H1 (cell line): Measurements from ENCODE around the gene RHBDF1. TPM values are rescaled to one million over a fixed set of nuclear protein-coding genes. Genes with fewer than 3 reads are reported as not detected.

Experiments
- CTCF ChIA-PET: fragments of 300-600 bp; sonication (Branson Sonifier 250); formaldehyde crosslinking; loops from one replicate; lab custom pipeline; 2021; ENCODE audit not compliant: partially characterized antibody; lab: Charles Lee
- POLR2A ChIA-PET: fragments of 300-600 bp; sonication (Branson Sonifier 250); formaldehyde crosslinking; loops from one replicate; lab custom pipeline; 2021; ENCODE audit warnings: inconsistent platforms; ENCODE audit not compliant: partially characterized antibody; lab: Charles Lee
- DNase-seq, 2 experiments: peaks; one replicate each; pipeline versions ENCODE4 v3.0.0 to v3.0.0-alpha.2; 2010 to 2022; ENCODE audit warnings: low spot score in 2 of 2, low read depth in 1 of 2, mixed read lengths in 1 of 2
- FAIRE-seq: peaks from 2 replicates; lab custom pipeline; 2011; peaks lifted over from hg19 to GRCh38; lab: Jason Lieb, UNC
- H2AFZ ChIP-seq: 2 replicates; pipeline ENCODE4 v1.8.1; 2012; ENCODE audit warnings: low read length, inconsistent platforms
- H2AK5ac ChIP-seq: 2 replicates; pipeline ENCODE4 v1.6.1; 2013; ENCODE audit warnings: low read depth, low read length
- H2BK120ac ChIP-seq: replicated peaks from 2 replicates; pipeline ENCODE3; 2013; ENCODE audit warnings: low read depth, low read length, inconsistent platforms
- H2BK12ac ChIP-seq: 2 replicates; pipeline ENCODE4 v1.6.1; 2013; ENCODE audit warnings: low read depth, low read length
- H2BK15ac ChIP-seq: 2 replicates; pipeline ENCODE4 v1.6.1; 2013; ENCODE audit warnings: low read length
- H2BK20ac ChIP-seq: 2 replicates; pipeline ENCODE4 v1.6.1; 2013; ENCODE audit warnings: low read length
- H2BK5ac ChIP-seq: 2 replicates; pipeline ENCODE4 v1.6.1; 2013; ENCODE audit warnings: low read depth, low read length
- H3K14ac ChIP-seq: 2 replicates; pipeline ENCODE4 v1.6.1; 2013; ENCODE audit warnings: inconsistent platforms; ENCODE audit not compliant: insufficient read length
- H3K18ac ChIP-seq: 2 replicates; pipeline ENCODE4 v1.6.1; 2013; ENCODE audit warnings: low read length; ENCODE audit errors: extremely low read depth
- H3K23ac ChIP-seq: 2 replicates; pipeline ENCODE4 v1.6.1; 2013; ENCODE audit warnings: inconsistent platforms; ENCODE audit not compliant: insufficient read length
- H3K23me2 ChIP-seq: 2 replicates; pipeline ENCODE4 v1.6.1; 2013; ENCODE audit warnings: low read depth, low read length
- H3K27ac ChIP-seq: 2 replicates; pipeline ENCODE4 v1.6.1; 2011; ENCODE audit warnings: low read depth, low read length, inconsistent platforms
- H3K27me3 ChIP-seq, 4 experiments: replicated peaks in 1 of 4; 1 replicate in 1 of 4; 2 replicates in 3 of 4; pipeline versions ENCODE4 v1.6.1 to v1.8.1; 2011 to 2013; ENCODE audit warnings: low read length in 3 of 4, mild to moderate bottlenecking in 3 of 4, inconsistent platforms in 2 of 4, mixed read lengths in 2 of 4, moderate library complexity in 1 of 4; ENCODE audit not compliant: control insufficient read depth in 3 of 4, insufficient read depth in 3 of 4; ENCODE audit errors: extremely low read depth in 1 of 4
- H3K36me3 ChIP-seq, 4 experiments: 2 replicates each; pipeline versions ENCODE4 v1.6.1 to v1.8.1; 2011 to 2013; ENCODE audit warnings: mild to moderate bottlenecking in 4 of 4, low read length in 3 of 4, moderate library complexity in 2 of 4, control low read depth in 1 of 4, inconsistent platforms in 1 of 4; ENCODE audit not compliant: insufficient read depth in 4 of 4, control insufficient read depth in 2 of 4
- H3K4ac ChIP-seq: replicated peaks from 2 replicates; pipeline ENCODE3; 2013; ENCODE audit warnings: low read length, low read depth, mixed read lengths, inconsistent platforms; ENCODE audit not compliant: insufficient read length
- H3K4me1 ChIP-seq, 4 experiments: replicated peaks in 1 of 4; 1 replicate in 1 of 4; 2 replicates in 3 of 4; pipeline versions ENCODE4 v1.6.1 to v1.8.1; 2011 to 2013; ENCODE audit warnings: low read length in 3 of 4, inconsistent platforms in 2 of 4, mixed read lengths in 1 of 4; ENCODE audit not compliant: insufficient read depth in 4 of 4, control insufficient read depth in 3 of 4
- H3K4me2 ChIP-seq, 2 experiments: 2 replicates each; pipeline versions ENCODE4 v1.6.1 to v1.8.1; 2011 to 2013; ENCODE audit warnings: low read depth in 2 of 2, low read length in 2 of 2, control low read depth in 1 of 2, inconsistent platforms in 1 of 2, mild to moderate bottlenecking in 1 of 2; ENCODE audit not compliant: insufficient read depth in 1 of 2
- H3K4me3 ChIP-seq, 4 experiments: fragments of 200-600, 300-600 bp in 1 of 4; sonication (generic), shearing (Covaris generic), sonication (Bioruptor Twin) in 1 of 4; 2 replicates each; pipeline versions ENCODE4 v1.5.1 to v1.8.1; 2011 to 2016; ENCODE audit warnings: low read length in 4 of 4, low read depth in 3 of 4, control low read depth in 2 of 4, inconsistent platforms in 2 of 4, mild to moderate bottlenecking in 2 of 4, mixed read lengths in 1 of 4, moderate library complexity in 1 of 4; ENCODE audit not compliant: insufficient read depth in 2 of 4; ENCODE audit errors: extremely low read depth in 1 of 4
- H3K56ac ChIP-seq: replicated peaks from 2 replicates; pipeline ENCODE3; 2013; ENCODE audit warnings: low read depth, mild to moderate bottlenecking, mixed read lengths, low read length, inconsistent platforms; ENCODE audit not compliant: insufficient read length
- H3K79me1 ChIP-seq: 2 replicates; pipeline ENCODE4 v1.6.1; 2013; ENCODE audit warnings: low read depth, low read length, control low read depth
- H3K79me2 ChIP-seq, 2 experiments: 2 replicates each; pipeline versions ENCODE4 v1.6.1 to v1.8.1; 2012 to 2013; ENCODE audit warnings: low read length in 2 of 2, mild to moderate bottlenecking in 2 of 2, inconsistent platforms in 1 of 2; ENCODE audit not compliant: insufficient read depth in 2 of 2, control insufficient read depth in 1 of 2
- H3K9ac ChIP-seq, 4 experiments: replicated peaks in 1 of 4; 1 replicate in 1 of 4; 2 replicates in 3 of 4; pipeline versions ENCODE4 v1.6.1 to v1.8.1; 2011 to 2013; ENCODE audit warnings: low read depth in 3 of 4, low read length in 3 of 4, control low read depth in 2 of 4, mild to moderate bottlenecking in 2 of 4, moderate library complexity in 2 of 4, inconsistent platforms in 1 of 4; ENCODE audit errors: extremely low read depth in 1 of 4
- H3K9me3 ChIP-seq, 2 experiments: 2 replicates each; pipeline versions ENCODE4 v1.6.1 to v1.8.1; 2012 to 2013; ENCODE audit warnings: mild to moderate bottlenecking in 2 of 2, moderate library complexity in 2 of 2, control low read depth in 1 of 2, inconsistent platforms in 1 of 2, low read depth in 1 of 2, low read length in 1 of 2, mixed read lengths in 1 of 2; ENCODE audit not compliant: insufficient read depth in 2 of 2
- H4K20me1 ChIP-seq, 2 experiments: replicated peaks in 1 of 2; 2 replicates each; pipeline versions ENCODE3 to v1.8.1; 2011 to 2013; ENCODE audit warnings: inconsistent platforms in 2 of 2, low read length in 2 of 2, mild to moderate bottlenecking in 1 of 2; ENCODE audit not compliant: insufficient read depth in 2 of 2, control insufficient read depth in 1 of 2
- H4K5ac ChIP-seq: 2 replicates; pipeline ENCODE4 v1.6.1; 2013; ENCODE audit warnings: low read length, low read depth, mixed read lengths, inconsistent platforms; ENCODE audit not compliant: insufficient read length
- H4K8ac ChIP-seq: 2 replicates; pipeline ENCODE4 v1.8.0; 2013; ENCODE audit warnings: mild to moderate bottlenecking, moderate library complexity, low read length, inconsistent platforms; ENCODE audit not compliant: insufficient read depth; ENCODE audit errors: extremely low read depth
- H4K91ac ChIP-seq: replicated peaks from 2 replicates; pipeline ENCODE3; 2013; ENCODE audit warnings: low read length, mixed read lengths, inconsistent platforms; ENCODE audit not compliant: insufficient read length
- ASH2L ChIP-seq: fragments of 200-600, 300-600 bp; sonication (generic); IDR thresholded peaks from one replicate; pipeline ENCODE4 v1.7.1; 2017; ENCODE audit warnings: low read length
- BCL11A ChIP-seq, 2 experiments: IDR thresholded peaks; one replicate each; pipeline ENCODE4 v1.6.1; 2011; ENCODE audit warnings: low read depth in 2 of 2, low read length in 2 of 2, mild to moderate bottlenecking in 2 of 2
- E2F6 ChIP-seq: IDR thresholded peaks from 2 replicates; pipeline ENCODE4 v1.6.1; 2012; ENCODE audit warnings: inconsistent platforms
- KDM4A ChIP-seq: IDR thresholded peaks from one replicate; pipeline ENCODE4 v1.7.1; 2012; ENCODE audit warnings: low read depth, mild to moderate bottlenecking, moderate library complexity, low read length, inconsistent platforms; ENCODE audit not compliant: severe bottlenecking
- KDM5A ChIP-seq: fragments of 200-600 bp; IDR thresholded peaks from 2 replicates; pipeline ENCODE4 v1.7.1; 2012; ENCODE audit warnings: mild to moderate bottlenecking, low read length, inconsistent platforms, mixed read lengths
- MAFK ChIP-seq: IDR thresholded peaks from 2 replicates; pipeline ENCODE4 v1.6.1; 2012; ENCODE audit warnings: low read depth, mild to moderate bottlenecking, improper control_type of control experiment, low read length
- NANOG ChIP-seq: IDR thresholded peaks from 2 replicates; pipeline ENCODE4 v1.6.1; 2011; ENCODE audit warnings: low read length, low read depth, mild to moderate bottlenecking, inconsistent platforms; ENCODE audit not compliant: insufficient read depth, poor library complexity, severe bottlenecking
- RAD21 ChIP-seq, 2 experiments: IDR thresholded peaks in 1 of 2; conservative IDR thresholded peaks in 1 of 2; 2 replicates each; pipeline ENCODE4 v1.6.1; 2011; ENCODE audit warnings: low read depth in 2 of 2, low read length in 2 of 2, improper control_type of control experiment in 1 of 2, inconsistent platforms in 1 of 2, mild to moderate bottlenecking in 1 of 2, moderate library complexity in 1 of 2
- RBBP5 ChIP-seq: IDR thresholded peaks from 2 replicates; pipeline ENCODE4 v1.7.1; 2012; ENCODE audit warnings: low read depth, mild to moderate bottlenecking, inconsistent platforms, low read length, moderate library complexity, borderline replicate concordance
- SIX5 ChIP-seq: IDR thresholded peaks from 2 replicates; pipeline ENCODE4 v1.6.1; 2011; ENCODE audit warnings: mild to moderate bottlenecking, low read depth, low read length
- SP1 ChIP-seq: IDR thresholded peaks from 2 replicates; pipeline ENCODE4 v1.6.1; 2011; ENCODE audit warnings: low read depth, low read length
- SRF ChIP-seq: IDR thresholded peaks from 2 replicates; pipeline ENCODE4 v1.6.1; 2011; ENCODE audit warnings: mild to moderate bottlenecking, low read depth, low read length, moderate library complexity
- ZNF274 ChIP-seq: IDR thresholded peaks from 2 replicates; pipeline ENCODE4 v1.7.0; 2012; ENCODE audit warnings: low read length, borderline replicate concordance; ENCODE audit errors: extremely low read depth
- WGBS, 2 experiments: shearing (Covaris generic) in 1 of 2; methylation state at CpG; one replicate each; pipeline versions ENCODE4 v1.1.6 to v1.1.7; 2013 to 2015; ENCODE audit warnings: low lambda C conversion rate in 2 of 2, mixed read lengths in 2 of 2, inconsistent platforms in 1 of 2, low coverage in 1 of 2, missing lambda C conversion rate in 1 of 2; ENCODE audit not compliant: insufficient replicate concordance in 2 of 2, insufficient coverage in 1 of 2, insufficient read length in 1 of 2; ENCODE audit errors: extremely low coverage in 1 of 2, missing lambda C conversion rate in 1 of 2; 5-methylcytosine and 5-hydroxymethylcytosine counted together
- polyA plus RNA-seq, 7 experiments: library from polyadenylated mRNA; depleted of rRNA in 3 of 7; stranded (reverse) in 5 of 7; unstranded in 2 of 7; fragments of >200 nt in 5 of 7; fragments of 200-250 nt in 2 of 7; gene quantifications; 1 replicate in 5 of 7; 2 replicates in 1 of 7; 4 replicates in 1 of 7; pipeline versions ENCODE4 v1.2.1 to v1.2.3, GENCODE V29; 2011 to 2013; ENCODE audit warnings: missing spikeins in 2 of 7, mixed read lengths in 2 of 7
- total RNA-seq: library from RNA; stranded (reverse); fragmentation: NEBNext Ultra II Directional; extraction: Animal tissue kit (Norgen Biotek cat#: 25700); gene quantifications from 2 replicates; pipeline ENCODE4 v1.2.1, GENCODE V29; 2021

The RHBDF1 gene
- total and polyA plus RNA-seq, 2 of the 8 experiments (the other 6 are each of a cell fraction or from before 2014, with no cell fraction given), result 37.4 to 51.6 TPM

GRCh38 chr16:61879-62281 is 10.6 kb downstream of the RHBDF1 start:
- CTCF ChIA-PET, result interaction anchor here (1.1 to 21.2 kb wide), 2 partner anchors 25 to 105 kb away, joined by 3 to 856 read pairs; partner anchors contain the start of gene MPG
- Histone ChIP-seq H3K79me1 (no peaks in the 10 kb centered on the region), H3K27ac (no peak overlapping the region), H2AFZ (no peak overlapping the region), H4K20me1 (peaks cover 13 to 24% of the 10 kb centered on the region in 2 experiments), H2BK20ac (no peak overlapping the region), H2BK5ac (no peak overlapping the region), H3K23ac (no peak overlapping the region), H3K4me3 (no peak overlapping the region), H3K9ac (no peak overlapping the region), H3K79me2 (no peaks in the 10 kb centered on the region), H3K56ac (no peak overlapping the region), H3K4me2 (no peak overlapping the region), H3K4ac (no peak overlapping the region), H4K5ac (no peak overlapping the region), H4K91ac (no peak overlapping the region), H2AK5ac (no peak overlapping the region), H2BK12ac (no peak overlapping the region), H3K18ac (no peak overlapping the region), H4K8ac (no peak overlapping the region), H3K36me3 (peaks cover 14 to 37% (median 28%) of the 10 kb centered on the region in 4 experiments), H2BK15ac (no peak overlapping the region), H3K14ac (no peak overlapping the region), H3K23me2 (no peaks in the 10 kb centered on the region; the same call in 1 of the 2 replicates), H3K27me3 (no peaks in the 10 kb centered on the region), H3K4me1 (peaks cover 0 to 2% (median 0%) of the 10 kb centered on the region in 4 experiments; a peak in 3 of 7 replicates), H2BK120ac (no peak overlapping the region), H3K9me3 (no peaks in the 10 kb centered on the region)
- no peak for DNase-seq
- WGBS, 2 experiments, result 93% methylated on average over 23 of the region's 32 CpGs; no CpG with 5 or more reads in 1 of the 2 experiments
- POLR2A ChIA-PET, result interaction anchor here (1.1 to 16.6 kb wide), 5 partner anchors 8 to 58 kb away, joined by 4 to 153 read pairs (median 10); partner anchors contain the start of genes POLR3K, RHBDF1 and SNRNP25
- FAIRE-seq, result no peak
- TF ChIP-seq SIX5 (no peak), E2F6 (no peak), MAFK (no peak), RAD21 (IDR thresholded peaks at IDR 0.05 in 1 of 2, conservative IDR thresholded peaks at IDR 0.05 in 1 of 2; ENCODE audit: low read depth in 2 of 2, low read length in 2 of 2) (no peak), SP1 (no peak), SRF (no peak), KDM5A (no peak), NANOG (no peak), RBBP5 (no peak), KDM4A (no peak), BCL11A (IDR thresholded peaks at IDR 0.05; ENCODE audit: low read depth in 2 of 2, low read length in 2 of 2) (no peak), ZNF274 (no peak), ASH2L (no peak)
